NCI-H1092 (cell line): ENCODE measurements around the gene MXD3.
"Not testable (repeated sequence)": the region's sequence is repeated elsewhere in the genome, so short reads cannot be mapped to it uniquely, and the experiment has no call there.

Experiments used
- DNase-seq: peaks from one replicate; lab custom pipeline; 2025; lab: John Stamatoyannopoulos, UW

The MXD3 gene

DNA sequence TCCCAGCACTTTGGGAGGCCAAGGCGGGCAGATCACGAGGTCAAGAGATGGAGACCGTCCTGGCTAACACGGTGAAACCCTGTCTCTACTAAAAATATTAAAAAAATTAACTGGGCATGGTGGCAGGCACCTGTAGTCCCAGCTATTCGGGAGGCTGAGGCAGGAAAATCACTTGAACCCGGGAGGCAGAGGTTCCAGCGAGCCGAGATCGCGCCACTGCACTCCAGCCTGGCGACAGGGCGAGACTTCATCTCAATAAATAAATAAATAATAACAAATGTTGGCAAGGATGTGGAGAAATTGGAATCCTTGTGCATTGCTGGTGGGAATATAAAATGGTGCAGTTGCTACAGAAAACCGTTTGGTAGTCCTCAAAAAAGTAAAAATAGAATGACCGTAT lies 31.3 kb upstream of the MXD3 start:
- not testable (repeated sequence) for DNase-seq

- DNase-seq = no peak
Observed at GRCh38 chr5:177339107-177339638, 27.5 kb upstream of the MXD3 start.

- no peak for DNase-seq
Observed at GRCh38 chr5:177338251-177339106, 26.8 kb upstream of the MXD3 start.

DNA sequence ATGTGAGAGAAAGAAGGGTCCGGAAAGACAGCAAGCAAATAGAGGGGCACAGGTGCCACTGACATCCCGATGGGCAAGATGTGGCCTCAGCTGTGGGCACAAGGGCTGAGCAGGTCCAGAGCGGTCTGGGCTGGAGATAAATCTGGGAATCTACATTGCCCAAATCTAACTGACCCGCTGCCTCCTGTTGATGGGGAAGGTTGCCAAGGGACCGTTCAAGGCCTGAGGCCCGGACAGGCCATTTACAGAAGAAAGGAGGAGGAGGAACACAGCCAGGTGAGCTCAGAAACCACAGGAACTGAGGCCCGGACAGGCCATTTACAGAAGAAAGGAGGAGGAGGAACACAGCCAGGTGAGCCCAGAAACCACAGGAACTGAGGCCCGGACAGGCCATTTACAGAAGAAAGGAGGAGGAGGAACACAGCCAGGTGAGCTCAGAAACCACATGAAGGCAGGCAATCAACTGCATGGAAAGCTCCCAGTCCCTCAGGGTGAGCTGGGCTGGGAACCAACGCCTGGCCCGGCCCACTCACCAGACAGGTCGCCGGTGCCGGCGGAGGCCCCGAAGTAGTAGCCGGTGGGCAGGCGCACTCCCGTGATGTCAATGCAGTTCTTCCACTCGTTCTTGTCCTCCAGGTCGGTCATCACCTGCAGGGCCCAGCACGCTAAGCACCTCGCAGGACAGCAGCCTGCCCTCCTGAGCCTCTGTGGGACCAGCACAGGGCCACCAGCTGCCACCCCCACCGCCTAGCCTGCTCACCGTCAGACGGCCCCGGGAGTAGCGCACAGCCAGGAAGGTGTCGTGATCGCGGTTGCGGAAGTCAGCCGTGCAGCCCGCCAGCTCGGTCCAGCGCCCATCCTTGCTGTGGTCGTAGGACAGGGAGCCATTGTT lies 25.2 kb upstream of the MXD3 start:
- no peak for DNase-seq

DNA sequence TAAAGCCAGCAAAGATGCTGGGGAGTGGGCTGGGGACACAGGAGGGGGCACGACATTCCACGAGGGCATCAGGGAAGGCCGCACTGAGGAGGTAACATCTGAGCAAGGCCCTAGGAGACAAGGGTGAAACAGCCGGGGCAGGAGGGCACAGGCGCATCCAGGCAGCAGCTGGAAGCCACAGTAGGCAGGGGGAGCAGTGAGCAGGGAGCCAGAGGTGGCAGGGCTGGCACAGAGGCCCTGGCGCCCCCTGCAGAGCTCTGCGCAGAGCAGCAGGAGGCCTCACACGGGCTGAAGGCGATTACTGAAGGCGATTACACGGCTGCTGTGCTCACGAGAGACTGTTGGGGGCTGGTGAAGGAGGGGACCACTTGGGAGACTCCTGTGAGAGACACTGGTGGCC lies 24.4 kb upstream of the MXD3 start:
- DNase-seq = no peak

DNA sequence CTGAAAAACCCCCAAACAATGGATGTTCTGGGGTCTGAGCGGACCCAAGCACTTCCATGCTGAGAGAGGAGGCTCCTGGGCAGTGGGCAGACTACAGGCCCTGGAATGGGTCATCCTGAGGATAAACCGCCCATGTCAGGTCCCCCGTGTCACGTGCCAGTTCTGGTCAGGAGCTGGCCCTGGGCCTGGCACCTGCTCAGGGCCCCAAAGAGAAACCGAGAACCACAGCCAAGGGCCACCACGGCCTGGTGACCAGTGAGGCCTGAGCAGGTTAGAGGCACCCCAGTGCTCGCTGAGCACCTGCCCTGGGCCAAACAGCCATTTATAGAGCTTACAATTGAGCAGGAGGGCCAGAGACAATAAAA lies 24.0 kb upstream of the MXD3 start:
- no peak for DNase-seq

GRCh38 chr5:177334781-177335700 lies 23.3 kb upstream of the MXD3 start:
- no peak for DNase-seq

DNA sequence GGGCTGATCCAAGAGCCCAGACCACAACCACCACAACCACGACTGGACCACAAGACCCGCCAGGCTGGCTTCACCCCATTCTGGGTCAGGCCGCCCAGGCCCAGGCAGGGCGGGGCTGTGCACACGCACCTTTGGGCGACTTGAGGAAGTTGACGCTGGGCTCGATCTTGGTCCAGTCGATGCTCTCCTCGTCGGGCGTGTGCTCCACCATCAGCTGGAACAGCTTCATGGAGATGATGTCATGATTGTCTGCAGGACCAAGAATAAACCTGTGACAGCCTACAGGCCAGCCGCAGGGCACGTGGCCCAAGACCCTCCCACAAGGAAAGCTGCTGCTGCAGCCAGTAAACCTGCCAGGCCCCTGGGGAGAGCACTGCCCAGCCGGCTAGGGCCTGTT lies 22.5 kb upstream of the MXD3 start:
- DNase-seq = no peak

DNA sequence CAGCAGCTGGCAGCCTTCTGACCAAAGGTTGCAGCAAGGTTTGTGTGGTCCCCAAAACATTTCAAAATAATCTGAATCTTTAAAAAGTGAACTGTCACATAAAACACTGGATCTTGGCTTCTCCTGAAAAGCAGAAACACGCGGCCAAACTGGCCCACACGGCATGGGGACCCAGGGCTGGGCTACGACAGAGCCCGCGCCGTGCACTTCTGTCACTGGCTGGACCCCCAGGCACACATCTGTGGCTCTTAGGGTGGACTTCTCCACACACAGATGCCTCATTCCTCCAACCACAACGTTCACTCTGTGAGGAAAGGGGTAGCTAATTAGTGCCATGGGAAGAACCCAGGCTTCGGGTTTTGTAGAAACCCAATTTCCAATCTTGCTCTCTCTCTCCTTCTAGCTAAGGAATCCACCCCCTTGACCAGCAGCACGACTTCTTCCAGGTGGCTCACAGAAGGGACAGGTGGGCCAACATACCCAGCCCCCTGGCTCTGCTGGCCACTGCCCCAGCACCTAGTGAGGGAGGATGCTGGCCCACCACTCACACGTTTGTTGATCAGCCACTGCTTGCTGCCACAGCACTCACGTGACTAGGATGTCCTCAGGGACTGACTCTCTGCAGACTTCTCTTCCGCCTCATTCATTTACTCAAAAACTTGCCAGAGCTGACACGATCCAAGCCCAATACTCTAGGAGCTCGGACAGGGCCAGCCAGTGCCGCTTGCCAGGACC lies 21.9 kb upstream of the MXD3 start:
- no peak for DNase-seq

- DNase-seq = no peak
Observed at GRCh38 chr5:177332896-177333260, 21.2 kb upstream of the MXD3 start.

- DNase-seq = no peak
Observed at GRCh38 chr5:177332031-177332895, 20.6 kb upstream of the MXD3 start.

DNA sequence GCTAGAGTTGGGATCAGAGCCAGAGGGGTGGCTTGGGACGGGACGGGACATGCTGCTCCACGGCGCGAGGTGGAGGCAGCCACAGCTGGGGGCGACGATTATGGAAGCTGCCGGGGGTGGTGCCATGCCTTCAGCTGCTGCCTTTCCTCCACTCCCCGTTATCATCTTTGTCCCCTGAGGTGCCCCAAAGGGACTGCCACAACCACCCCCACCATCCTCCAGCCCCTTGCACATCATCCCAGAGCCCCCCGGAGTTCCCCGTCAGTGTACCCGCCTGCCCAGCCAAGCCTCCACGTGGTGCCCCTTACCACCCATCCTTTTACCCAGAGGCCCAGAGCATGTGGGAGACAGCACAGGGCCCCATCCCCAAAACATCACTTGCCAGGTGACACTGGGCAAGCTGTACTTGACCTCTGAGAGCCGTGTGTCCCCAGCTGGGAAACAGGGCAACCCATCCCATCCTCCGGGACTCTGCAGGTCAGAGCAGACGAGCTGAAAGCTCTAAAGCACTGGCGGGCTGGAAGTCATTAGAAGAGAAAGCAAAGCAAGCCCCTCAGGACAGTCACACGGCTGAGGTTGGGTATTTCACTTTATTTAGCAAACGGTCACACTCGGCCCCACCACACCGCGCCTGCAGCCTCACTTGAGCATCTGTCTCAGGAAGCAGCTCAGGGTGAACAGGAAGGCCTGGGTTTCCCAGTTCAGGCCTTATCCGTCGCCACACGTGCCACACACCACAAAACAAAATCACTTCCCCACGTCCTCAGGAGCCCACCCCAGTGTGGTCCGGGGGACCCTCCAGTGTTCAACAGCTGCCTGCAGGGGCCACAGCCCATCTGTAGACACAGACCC lies 19.5 kb upstream of the MXD3 start:
- DNase-seq = no peak

- DNase-seq = no peak
Observed at GRCh38 chr5:177329883-177330282, 18.2 kb upstream of the MXD3 start.

GRCh38 chr5:177328545-177329231 lies 17.0 kb upstream of the MXD3 start:
- DNase-seq = no peak

DNA sequence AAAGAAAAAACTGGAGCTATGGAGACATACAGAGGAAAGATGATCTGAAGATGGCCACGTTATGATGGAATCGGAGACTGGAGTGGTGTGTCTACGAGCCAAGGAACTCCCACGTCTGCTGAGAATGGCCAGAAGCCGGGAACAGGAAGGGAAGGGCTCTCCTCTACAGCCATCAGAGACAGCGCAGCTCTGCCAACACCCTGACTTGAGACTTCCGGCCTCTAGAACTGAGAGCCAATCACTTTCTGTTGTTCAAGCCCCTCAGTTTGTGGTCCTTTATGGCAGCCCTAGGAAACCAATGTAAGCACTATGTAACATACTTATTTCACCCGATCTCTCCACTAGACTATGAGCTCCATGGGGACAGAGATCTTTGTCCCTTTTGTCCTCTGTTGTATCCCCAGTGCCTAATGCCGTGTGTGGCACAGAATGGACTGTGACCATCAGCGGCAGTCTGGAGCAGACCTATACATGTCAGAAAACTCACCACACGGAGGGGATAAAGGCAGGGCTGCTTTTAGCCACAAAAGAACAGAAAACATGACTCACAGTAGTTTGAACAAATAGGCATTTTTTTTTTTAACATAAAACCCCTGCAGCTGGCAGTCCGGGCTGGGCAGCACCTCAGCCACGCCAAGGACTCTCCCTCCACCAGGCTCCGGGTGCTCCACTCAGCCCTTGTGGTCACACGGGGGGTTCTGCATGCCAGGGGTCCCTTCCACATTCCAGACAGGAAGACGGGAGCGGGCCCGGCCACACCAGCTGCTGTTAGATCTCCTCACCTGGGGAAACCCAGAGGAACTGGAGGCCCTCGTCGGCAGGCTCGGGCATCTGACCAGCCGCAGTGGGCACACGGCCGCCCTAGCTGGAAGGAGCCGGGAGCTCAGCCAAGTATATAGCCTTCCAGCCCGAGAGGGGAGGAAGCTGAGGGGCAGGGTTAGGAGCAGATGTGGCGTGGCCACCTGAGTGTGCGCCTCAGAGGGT lies 16.1 kb upstream of the MXD3 start:
- DNase-seq = no peak

- DNase-seq = no peak
Observed at GRCh38 chr5:177325868-177326381, 14.2 kb upstream of the MXD3 start.

GRCh38 chr5:177320879-177321278 lies 9.2 kb upstream of the MXD3 start:
- DNase-seq = no peak
